ENCODE results near the gene EIF3I. TPM values are rescaled to one million over a fixed set of nuclear protein-coding genes. Genes with fewer than 3 reads are reported as not detected.

The EIF3I gene
- total and polyA plus RNA-seq, 7 experiments from 2014 or later: 82.6 to 189 (median 122) TPM

DNA sequence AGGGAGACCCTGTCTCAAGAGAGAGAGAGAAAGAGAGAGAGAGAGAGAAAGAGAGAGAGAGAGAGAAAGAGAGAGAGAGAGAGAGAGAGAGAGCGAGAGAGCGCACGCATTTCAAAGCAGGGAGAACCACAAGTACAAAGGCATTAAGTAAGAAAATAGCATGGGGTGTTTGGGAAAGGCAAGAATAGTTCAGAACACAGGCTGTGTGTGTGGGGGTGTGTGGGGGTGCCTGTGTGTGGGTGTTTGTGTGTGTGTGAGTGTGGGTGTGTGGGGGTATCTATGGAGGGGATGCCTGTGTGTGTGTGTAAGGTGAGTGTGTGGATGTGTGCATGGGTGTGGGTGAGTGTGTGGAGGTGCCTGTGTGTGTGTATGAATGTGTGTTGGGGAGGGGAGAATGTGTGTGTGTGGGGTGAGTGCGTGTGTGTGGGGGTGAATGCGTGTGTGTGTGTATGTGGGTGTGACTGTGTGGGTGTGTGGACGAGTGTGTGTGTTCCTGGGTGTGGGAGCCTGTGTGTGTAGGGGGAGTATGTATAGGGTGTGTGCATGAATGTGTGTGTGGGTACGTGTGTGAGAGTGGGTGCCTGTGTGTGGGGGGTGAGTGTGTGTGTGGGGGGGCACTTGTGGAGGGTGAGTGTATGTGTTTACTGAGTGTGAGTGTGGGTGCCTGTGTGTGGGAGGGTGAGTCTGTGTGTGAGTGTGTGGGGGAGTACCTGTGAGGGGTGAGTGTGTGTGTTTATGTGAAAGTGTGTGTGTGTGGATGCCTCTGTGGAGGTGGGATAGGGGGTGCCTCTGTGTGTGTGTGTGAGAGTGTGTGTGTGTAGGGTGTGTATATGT, 50.6 kb downstream of the EIF3I start:
- H3K27ac ChIP-seq (ENCODE audit: low read depth, low read length): peak overlapping the region; percentile 79
- ChIA-PET POLR2A (interaction anchor here (0.5 to 25.2 kb wide), 20 partner anchors 8 to 100 kb away, joined by 3 to 738 read pairs (median 6); partner anchors contain the start of genes FAM167B, HDAC1, LCK and MARCKSL1), CTCF (interaction anchor here (0.6 to 1.2 kb wide), 5 partner anchors 19 to 49 kb away, joined by 3 to 5 read pairs (median 4); partner anchors contain the start of gene HDAC1)
- H3K9me3 ChIP-seq (ENCODE audit: control insufficient read depth in 2 of 3, low read length in 3 of 3): no peaks in the 10 kb centered on the region
- H3K27me3 ChIP-seq (ENCODE audit: control insufficient read depth in 2 of 2, insufficient read depth in 2 of 2, low read length in 2 of 2): no peaks in the 10 kb centered on the region
- H3K4me3 Mint-ChIP-seq: peak overlapping the region; percentile 74 to 91 (median 88)
- peaks cover 9 to 36% (median 20%) of the 10 kb centered on the region in 3 experiments for H3K36me3 ChIP-seq (ENCODE audit: control insufficient read depth in 2 of 3, insufficient read depth in 3 of 3, low read length in 3 of 3)
- peak in 6 of 9 donors; percentile 52 to 69 (median 56) for DNase-seq
- intact Hi-C loops (cut with micrococcal nuclease): loop anchor here (1.0 kb wide), 6 partner anchors 8 to 63 kb away; partner anchors contain the start of genes EIF3I (in 1 of the 2), HDAC1 (in 1 of the 2) and TMEM234 (in 1 of the 2)
- H3K27me3 Mint-ChIP-seq: no peaks in the 10 kb centered on the region
- peak overlapping the region; percentile 77 to 99 (median 97) for H3K27ac Mint-ChIP-seq
- H3K4me1 Mint-ChIP-seq: peaks cover 45 to 77% (median 55%) of the 10 kb centered on the region in 7 donors
- H3K4me3 ChIP-seq (ENCODE audit: low read length): peak overlapping the region; percentile 49
- H3K4me1 ChIP-seq (ENCODE audit: control insufficient read depth in 2 of 2, insufficient read depth in 2 of 2, low read length in 2 of 2): peaks cover 42 to 69% of the 10 kb centered on the region in 2 donors
- H3K9me3 Mint-ChIP-seq: peaks cover 0 to 8% (median 0%) of the 10 kb centered on the region in 11 donors
- H3K36me3 Mint-ChIP-seq: peaks cover 0 to 37% (median 16%) of the 10 kb centered on the region in 5 donors
- peak; percentile 43 for ATAC-seq

DNA sequence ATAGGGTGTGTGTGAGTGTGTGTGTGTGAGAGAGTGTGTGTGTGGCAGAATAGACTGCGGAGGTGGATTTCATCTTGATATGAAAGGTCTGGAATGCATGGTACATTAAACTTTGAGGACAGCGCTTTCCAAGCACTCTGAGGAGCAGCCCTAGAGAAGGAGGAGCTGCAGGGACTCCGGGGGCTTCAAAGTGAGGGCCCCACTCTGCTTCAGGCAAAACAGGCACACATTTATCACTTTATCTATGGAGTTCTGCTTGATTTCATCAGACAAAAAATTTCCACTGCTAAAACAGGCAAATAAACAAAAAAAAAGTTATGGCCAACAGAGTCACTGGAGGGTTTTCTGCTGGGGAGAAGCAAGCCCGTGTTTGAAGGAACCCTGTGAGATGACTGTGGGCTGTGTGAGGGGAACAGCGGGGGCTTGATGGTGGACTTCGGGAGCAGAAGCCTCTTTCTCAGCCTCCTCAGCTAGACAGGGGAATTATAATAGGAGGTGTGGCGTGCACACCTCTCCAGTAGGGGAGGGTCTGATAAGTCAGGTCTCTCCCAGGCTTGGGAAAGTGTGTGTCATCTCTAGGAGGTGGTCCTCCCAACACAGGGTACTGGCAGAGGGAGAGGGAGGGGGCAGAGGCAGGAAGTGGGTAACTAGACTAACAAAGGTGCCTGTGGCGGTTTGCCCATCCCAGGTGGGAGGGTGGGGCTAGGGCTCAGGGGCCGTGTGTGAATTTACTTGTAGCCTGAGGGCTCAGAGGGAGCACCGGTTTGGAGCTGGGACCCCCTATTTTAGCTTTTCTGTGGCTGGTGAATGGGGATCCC, 51.4 kb downstream of the EIF3I start:
- DNase-seq: peak; percentile 34 to 96 (median 88)
- peaks cover 42 to 69% of the 10 kb centered on the region in 2 donors for H3K4me1 ChIP-seq (ENCODE audit: control insufficient read depth in 2 of 2, insufficient read depth in 2 of 2, low read length in 2 of 2)

DNA sequence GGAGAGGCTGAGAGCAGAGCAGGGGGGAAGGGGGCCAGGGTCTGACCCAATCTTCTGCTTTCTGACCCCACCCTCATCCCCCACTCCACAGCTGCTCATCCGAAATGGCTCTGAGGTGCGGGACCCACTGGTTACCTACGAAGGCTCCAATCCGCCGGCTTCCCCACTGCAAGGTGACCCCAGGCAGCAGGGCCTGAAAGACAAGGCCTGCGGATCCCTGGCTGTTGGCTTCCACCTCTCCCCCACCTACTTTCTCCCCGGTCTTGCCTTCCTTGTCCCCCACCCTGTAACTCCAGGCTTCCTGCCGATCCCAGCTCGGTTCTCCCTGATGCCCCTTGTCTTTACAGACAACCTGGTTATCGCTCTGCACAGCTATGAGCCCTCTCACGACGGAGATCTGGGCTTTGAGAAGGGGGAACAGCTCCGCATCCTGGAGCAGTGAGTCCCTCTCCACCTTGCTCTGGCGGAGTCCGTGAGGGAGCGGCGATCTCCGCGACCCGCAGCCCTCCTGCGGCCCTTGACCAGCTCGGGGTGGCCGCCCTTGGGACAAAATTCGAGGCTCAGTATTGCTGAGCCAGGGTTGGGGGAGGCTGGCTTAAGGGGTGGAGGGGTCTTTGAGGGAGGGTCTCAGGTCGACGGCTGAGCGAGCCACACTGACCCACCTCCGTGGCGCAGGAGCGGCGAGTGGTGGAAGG, 52.6 kb downstream of the EIF3I start:
- H3K27ac Mint-ChIP-seq: peak overlapping the region; percentile 77 to 99 (median 97)
- peaks cover 4 to 55% (median 33%) of the 10 kb centered on the region in 5 donors for H3K36me3 Mint-ChIP-seq
- peak overlapping the region; percentile 49 for H3K4me3 ChIP-seq (ENCODE audit: low read length)
- peaks cover 23 to 57% (median 39%) of the 10 kb centered on the region in 3 experiments for H3K36me3 ChIP-seq (ENCODE audit: control insufficient read depth in 2 of 3, insufficient read depth in 3 of 3, low read length in 3 of 3)
- H3K4me1 Mint-ChIP-seq: peaks cover 44 to 87% (median 68%) of the 10 kb centered on the region in 7 donors
- H3K4me3 Mint-ChIP-seq: peak overlapping the region; percentile 74 to 91 (median 88)
- H3K27ac ChIP-seq (ENCODE audit: low read depth, low read length): peak overlapping the region; percentile 79
- intact Hi-C loops (cut with micrococcal nuclease): loop anchor here in 1 of 2 donors (1.0 kb wide), 2 partner anchors 22 to 26 kb away; no protein-coding TSS in a partner anchor
- H3K4me1 ChIP-seq (ENCODE audit: control insufficient read depth in 2 of 2, insufficient read depth in 2 of 2, low read length in 2 of 2): peaks cover 42 to 59% of the 10 kb centered on the region in 2 donors
- no peaks in the 10 kb centered on the region for H3K9me3 ChIP-seq (ENCODE audit: control insufficient read depth in 2 of 3, low read length in 3 of 3)
- no peaks in the 10 kb centered on the region for H3K27me3 ChIP-seq (ENCODE audit: control insufficient read depth in 2 of 2, insufficient read depth in 2 of 2, low read length in 2 of 2)
- no peak for ATAC-seq
- DNase-seq: peak in 1 of 9 donors; percentile 32
- ChIA-PET CTCF (interaction anchor here (1.1 to 4.4 kb wide), 3 partner anchors 25 to 59 kb away, joined by 4 to 30 read pairs (median 10); partner anchors contain the start of gene LCK), POLR2A (interaction anchor here (0.9 to 5.5 kb wide), 18 partner anchors 8 to 119 kb away, joined by 3 to 110 read pairs (median 8); partner anchors contain the start of genes BSDC1, FAM167B, HDAC1 and LCK)
- H3K9me3 Mint-ChIP-seq: peaks cover 0 to 8% (median 0%) of the 10 kb centered on the region in 11 donors
- no peaks in the 10 kb centered on the region for H3K27me3 Mint-ChIP-seq

More for the DNA sequence above, 51.4 kb downstream of the EIF3I start:
- ATAC-seq: peak; percentile 94
- Histone ChIP-seq H3K4me3 (ENCODE audit: low read length) (peak overlapping the region; percentile 49), H3K27ac (ENCODE audit: low read depth, low read length) (peak overlapping the region; percentile 79), H3K36me3 (ENCODE audit: control insufficient read depth in 2 of 3, insufficient read depth in 3 of 3, low read length in 3 of 3) (peaks cover 11 to 45% (median 27%) of the 10 kb centered on the region in 3 experiments), H3K9me3 (ENCODE audit: control insufficient read depth in 2 of 3, low read length in 3 of 3) (no peaks in the 10 kb centered on the region), H3K27me3 (ENCODE audit: control insufficient read depth in 2 of 2, insufficient read depth in 2 of 2, low read length in 2 of 2) (no peaks in the 10 kb centered on the region)
- Mint-ChIP-seq H3K4me1 (peaks cover 45 to 86% (median 62%) of the 10 kb centered on the region in 7 donors), H3K27ac (peak overlapping the region; percentile 77 to 99 (median 97)), H3K9me3 (peaks cover 0 to 8% (median 0%) of the 10 kb centered on the region in 11 donors), H3K36me3 (peaks cover 0 to 46% (median 24%) of the 10 kb centered on the region in 5 donors), H3K4me3 (peak overlapping the region; percentile 74 to 91 (median 88)), H3K27me3 (no peaks in the 10 kb centered on the region)
- intact Hi-C loops (cut with micrococcal nuclease): loop anchor here (1.0 kb wide), 8 partner anchors 9 to 62 kb away; partner anchors contain the start of genes EIF3I (in 1 of the 2), HDAC1 (in 1 of the 2) and TMEM234 (in 1 of the 2)
- POLR2A ChIA-PET: interaction anchor here (0.5 to 5.5 kb wide), 23 partner anchors 8 to 120 kb away, joined by 3 to 110 read pairs (median 6); partner anchors contain the start of genes BSDC1, FAM167B, HDAC1 and LCK
- CTCF ChIA-PET: interaction anchor here (0.8 to 4.4 kb wide), 3 partner anchors 18 to 34 kb away, joined by 3 to 30 read pairs (median 10); partner anchors contain the start of genes HDAC1 and LCK

DNA sequence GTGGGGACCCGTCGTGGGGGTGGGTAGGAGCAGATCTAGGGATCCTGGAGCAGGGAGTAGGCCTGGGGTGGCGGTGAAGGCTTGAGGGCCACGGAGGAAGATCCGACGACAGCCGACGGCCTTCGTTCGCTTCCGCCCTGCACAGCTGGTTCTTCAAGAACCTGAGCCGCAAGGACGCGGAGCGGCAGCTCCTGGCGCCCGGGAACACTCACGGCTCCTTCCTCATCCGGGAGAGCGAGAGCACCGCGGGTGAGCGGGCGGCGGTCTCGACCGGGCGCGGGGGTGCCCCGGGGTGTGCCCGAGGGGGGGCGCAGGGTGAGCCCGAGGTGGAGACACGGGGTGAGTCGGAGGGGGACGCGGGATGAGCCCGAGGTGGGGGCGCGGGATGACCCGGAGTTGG, 53.2 kb downstream of the EIF3I start:
- peak overlapping the region; percentile 79 for H3K27ac ChIP-seq (ENCODE audit: low read depth, low read length)
- ChIA-PET CTCF (interaction anchor here (1.7 to 4.4 kb wide), 2 partner anchors 26 to 35 kb away, joined by 10 to 30 read pairs; partner anchors contain the start of gene LCK), POLR2A (interaction anchor here (1.0 to 5.5 kb wide), 9 partner anchors 7 to 54 kb away, joined by 3 to 110 read pairs (median 15); partner anchors contain the start of genes FAM167B, HDAC1 and LCK)
- no peaks in the 10 kb centered on the region for H3K27me3 ChIP-seq (ENCODE audit: control insufficient read depth in 2 of 2, insufficient read depth in 2 of 2, low read length in 2 of 2)
- H3K4me1 Mint-ChIP-seq: peaks cover 43 to 83% (median 65%) of the 10 kb centered on the region in 7 donors
- peaks cover 4 to 56% (median 33%) of the 10 kb centered on the region in 5 donors for H3K36me3 Mint-ChIP-seq
- H3K9me3 Mint-ChIP-seq: peaks cover 0 to 8% (median 0%) of the 10 kb centered on the region in 11 donors
- intact Hi-C loops (cut with micrococcal nuclease): no loop called here
- H3K4me3 ChIP-seq (ENCODE audit: low read length): no peak overlapping the region
- ATAC-seq (no peak), DNase-seq (no peak)
- H3K4me3 Mint-ChIP-seq: peak overlapping the region in 8 of 10 donors; percentile 47 to 91 (median 87)
- peaks cover 42 to 54% of the 10 kb centered on the region in 2 donors for H3K4me1 ChIP-seq (ENCODE audit: control insufficient read depth in 2 of 2, insufficient read depth in 2 of 2, low read length in 2 of 2)
- H3K9me3 ChIP-seq (ENCODE audit: control insufficient read depth in 2 of 3, low read length in 3 of 3): no peaks in the 10 kb centered on the region
- H3K27ac Mint-ChIP-seq: peak overlapping the region in 8 of 9 donors; percentile 95 to 99 (median 97)
- peaks cover 27 to 62% (median 43%) of the 10 kb centered on the region in 3 experiments for H3K36me3 ChIP-seq (ENCODE audit: control insufficient read depth in 2 of 3, insufficient read depth in 3 of 3, low read length in 3 of 3)
- no peaks in the 10 kb centered on the region for H3K27me3 Mint-ChIP-seq

DNA sequence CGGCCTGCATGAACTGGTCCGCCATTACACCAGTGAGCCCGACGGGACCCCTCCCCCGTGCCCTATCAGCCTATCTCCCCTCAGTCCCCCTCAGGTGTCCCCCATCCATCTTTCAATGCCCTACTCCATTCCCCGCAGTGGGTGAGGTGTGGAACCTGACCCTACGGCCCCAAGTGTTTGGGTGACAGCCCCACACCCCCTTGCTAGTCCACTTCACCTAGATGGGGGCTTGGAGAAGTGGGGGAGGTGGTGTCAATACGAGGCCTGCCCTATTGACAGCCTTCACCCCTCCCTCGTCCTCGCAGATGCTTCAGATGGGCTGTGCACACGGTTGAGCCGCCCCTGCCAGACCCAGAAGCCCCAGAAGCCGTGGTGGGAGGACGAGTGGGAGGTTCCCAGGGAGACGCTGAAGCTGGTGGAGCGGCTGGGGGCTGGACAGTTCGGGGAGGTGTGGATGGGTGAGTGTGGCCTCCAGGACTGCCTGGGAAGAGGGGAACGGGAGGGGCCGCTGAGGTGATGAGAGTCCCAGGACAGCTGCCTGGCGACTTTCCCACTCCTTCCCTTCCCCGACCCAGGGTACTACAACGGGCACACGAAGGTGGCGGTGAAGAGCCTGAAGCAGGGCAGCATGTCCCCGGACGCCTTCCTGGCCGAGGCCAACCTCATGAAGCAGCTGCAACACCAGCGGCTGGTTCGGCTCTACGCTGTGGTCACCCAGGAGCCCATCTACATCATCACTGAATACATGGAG, 54.0 kb downstream of the EIF3I start:
- Mint-ChIP-seq H3K4me1 (peaks cover 40 to 79% (median 63%) of the 10 kb centered on the region in 7 donors), H3K4me3 (peak overlapping the region in 6 of 10 donors; percentile 35 to 88 (median 72)), H3K27me3 (no peaks in the 10 kb centered on the region), H3K27ac (peak overlapping the region in 7 of 9 donors; percentile 79 to 99 (median 96)), H3K9me3 (peaks cover 0 to 8% (median 0%) of the 10 kb centered on the region in 11 donors), H3K36me3 (peaks cover 4 to 56% (median 33%) of the 10 kb centered on the region in 5 donors)
- DNase-seq (no peak), ATAC-seq (no peak)
- Histone ChIP-seq H3K9me3 (ENCODE audit: control insufficient read depth in 2 of 3, low read length in 3 of 3) (no peaks in the 10 kb centered on the region), H3K27me3 (ENCODE audit: control insufficient read depth in 2 of 2, insufficient read depth in 2 of 2, low read length in 2 of 2) (no peaks in the 10 kb centered on the region), H3K4me3 (ENCODE audit: low read length) (no peak overlapping the region), H3K4me1 (ENCODE audit: control insufficient read depth in 2 of 2, insufficient read depth in 2 of 2, low read length in 2 of 2) (peaks cover 38 to 51% of the 10 kb centered on the region in 2 donors), H3K27ac (ENCODE audit: low read depth, low read length) (peak overlapping the region; percentile 79), H3K36me3 (ENCODE audit: control insufficient read depth in 2 of 3, insufficient read depth in 3 of 3, low read length in 3 of 3) (peaks cover 35 to 70% (median 43%) of the 10 kb centered on the region in 3 experiments)
- CTCF ChIA-PET: interaction anchor here (0.6 to 4.4 kb wide), 4 partner anchors 26 to 311 kb away, joined by 3 to 30 read pairs (median 6); partner anchors contain the start of genes FAM167B and LCK
- intact Hi-C loops (cut with micrococcal nuclease): no loop called here
- POLR2A ChIA-PET: interaction anchor here (0.7 to 5.5 kb wide), 6 partner anchors 11 to 46 kb away, joined by 3 to 110 read pairs (median 10); partner anchors contain the start of genes FAM167B and LCK

All from naive thymus-derived CD4-positive, alpha-beta T cell (primary cell).